Vagina (tissue), 2 donors: ENCODE results near the gene MYO1D. TPM values are rescaled to one million over a fixed set of nuclear protein-coding genes. Genes with fewer than 3 reads are reported as not detected.

ENCODE experiments used
- DNase-seq, 2 donors: peaks; one replicate each; pipeline ENCODE4 v3.0.0-alpha.2; 2017; ENCODE audit errors: extremely low spot score in 2 of 2
- H3K27ac ChIP-seq: fragments of 200-600 bp; sonication (generic); one replicate; pipeline ENCODE4 v1.5.1; 2019
- H3K27me3 ChIP-seq: fragments of 200-600 bp; sonication (generic); one replicate; pipeline ENCODE4 v1.5.1; 2019
- H3K36me3 ChIP-seq, 2 donors: fragments of 200-600 bp; sonication (generic); one replicate each; pipeline ENCODE4 v1.5.1; 2017 to 2019
- H3K4me1 ChIP-seq: fragments of 200-600 bp; sonication (generic); one replicate; pipeline ENCODE4 v1.5.1; 2019
- H3K4me3 ChIP-seq, 2 donors: fragments of 200-600 bp; sonication (generic); 1 replicate in 1 of 2; 2 replicates in 1 of 2; pipeline ENCODE4 v1.5.1; 2016 to 2019
- H3K9me3 ChIP-seq: fragments of 200-600 bp; sonication (generic); one replicate; pipeline ENCODE4 v1.5.1; 2019
- POLR2A ChIP-seq, 2 donors: fragments of 450-650 bp; IDR thresholded peaks; one replicate each; pipeline ENCODE4 v1.6.1; 2017; ENCODE audit warnings: antibody characterized with exemption in 2 of 2, mild to moderate bottlenecking in 2 of 2, moderate library complexity in 2 of 2
- POLR2AphosphoS5 ChIP-seq, 2 donors: sonication (generic); formaldehyde crosslinking; IDR thresholded peaks; one replicate each; pipeline ENCODE4 v1.9.0; 2017; ENCODE audit warnings: antibody characterized with exemption in 2 of 2, mild to moderate bottlenecking in 2 of 2, low read depth in 1 of 2; ENCODE audit not compliant: insufficient read depth in 1 of 2
- intact Hi-C: fragments of 100-400 bp; cut with DNase I; formaldehyde crosslinking; loops from one replicate; pipeline ENCODE4 v1.15.1; 2023
- total RNA-seq: library from RNA; depleted of rRNA; stranded (reverse); fragments of >200 nt; gene quantifications from one replicate; pipeline ENCODE4 v1.2.3, GENCODE V29; 2016
- TF ChIP-seq, protein P1 (sequence below), 3 experiments: fragments of 450-650 bp in 2 of 3; fragments of 200-600 bp in 1 of 3; sonication (generic) in 1 of 3; IDR thresholded peaks; one replicate each; pipeline ENCODE4 v1.5.1; 2017 to 2019; ENCODE audit warnings: antibody characterized with exemption in 3 of 3, mild to moderate bottlenecking in 2 of 3, moderate library complexity in 2 of 3

MYO1D gene
- total RNA-seq, 1 donor from 2014 or later: 44.7 TPM

DNA sequence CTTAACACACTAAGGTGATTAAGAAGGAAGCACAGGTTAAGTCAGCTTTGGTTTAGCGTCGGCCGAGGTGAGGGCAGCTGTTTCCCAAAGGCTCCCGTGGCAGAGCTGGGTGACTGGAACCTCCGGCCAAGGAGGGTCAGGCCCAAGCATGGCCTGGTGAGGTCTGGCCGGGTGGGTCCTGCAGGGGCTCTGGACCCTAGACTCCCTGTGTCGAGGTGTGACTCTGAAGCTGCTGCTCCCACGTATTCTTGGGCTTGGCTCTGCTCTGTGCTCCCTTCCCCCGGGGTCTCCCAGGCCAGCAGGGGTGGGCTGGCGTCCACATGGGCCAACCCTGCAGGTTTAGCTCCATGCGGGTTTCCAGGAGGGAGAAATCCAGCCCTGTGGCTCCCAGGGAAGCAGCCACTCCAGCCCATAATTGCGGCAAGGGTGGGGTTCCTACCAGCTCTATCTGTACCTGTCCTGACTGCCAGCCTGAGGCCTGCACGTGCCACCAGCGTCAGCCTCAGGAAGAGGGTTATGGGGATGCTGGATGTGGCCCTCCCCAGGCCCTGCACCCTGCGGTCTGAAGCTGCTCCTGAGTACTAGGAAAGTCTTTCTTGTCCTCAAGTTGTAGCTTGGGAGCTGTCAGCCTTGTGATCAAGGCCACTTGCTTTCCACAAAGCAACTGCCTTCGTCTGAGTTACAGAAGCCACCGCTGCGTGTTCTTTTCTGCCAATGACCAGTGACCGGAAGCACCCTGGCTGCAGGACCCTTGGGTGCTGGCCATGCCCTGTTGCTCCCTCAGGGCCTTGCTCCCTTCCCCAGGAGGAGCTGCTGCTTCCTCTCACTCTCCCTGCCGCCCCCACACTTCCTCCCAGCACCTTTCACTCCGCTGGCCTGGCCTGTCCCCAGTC lies 385.3 kb downstream of the MYO1D start:
- H3K36me3 ChIP-seq: no peaks in the 10 kb centered on the region
- DNase-seq: no peak
- no peaks in the 10 kb centered on the region for H3K27me3 ChIP-seq
- no peaks in the 10 kb centered on the region for H3K9me3 ChIP-seq
- no peak for TF ChIP-seq POLR2AphosphoS5 (IDR thresholded peaks at IDR 0.05; ENCODE audit: insufficient read depth in 1 of 2, low read depth in 1 of 2)
- no peak for TF ChIP-seq POLR2A (IDR thresholded peaks at IDR 0.05)
- TF ChIP-seq, protein P1, sequence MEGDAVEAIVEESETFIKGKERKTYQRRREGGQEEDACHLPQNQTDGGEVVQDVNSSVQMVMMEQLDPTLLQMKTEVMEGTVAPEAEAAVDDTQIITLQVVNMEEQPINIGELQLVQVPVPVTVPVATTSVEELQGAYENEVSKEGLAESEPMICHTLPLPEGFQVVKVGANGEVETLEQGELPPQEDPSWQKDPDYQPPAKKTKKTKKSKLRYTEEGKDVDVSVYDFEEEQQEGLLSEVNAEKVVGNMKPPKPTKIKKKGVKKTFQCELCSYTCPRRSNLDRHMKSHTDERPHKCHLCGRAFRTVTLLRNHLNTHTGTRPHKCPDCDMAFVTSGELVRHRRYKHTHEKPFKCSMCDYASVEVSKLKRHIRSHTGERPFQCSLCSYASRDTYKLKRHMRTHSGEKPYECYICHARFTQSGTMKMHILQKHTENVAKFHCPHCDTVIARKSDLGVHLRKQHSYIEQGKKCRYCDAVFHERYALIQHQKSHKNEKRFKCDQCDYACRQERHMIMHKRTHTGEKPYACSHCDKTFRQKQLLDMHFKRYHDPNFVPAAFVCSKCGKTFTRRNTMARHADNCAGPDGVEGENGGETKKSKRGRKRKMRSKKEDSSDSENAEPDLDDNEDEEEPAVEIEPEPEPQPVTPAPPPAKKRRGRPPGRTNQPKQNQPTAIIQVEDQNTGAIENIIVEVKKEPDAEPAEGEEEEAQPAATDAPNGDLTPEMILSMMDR (IDR thresholded peaks at IDR 0.05): no peak
- peaks cover 19% of the 10 kb centered on the region for H3K4me1 ChIP-seq
- H3K4me3 ChIP-seq: no peak overlapping the region
- intact Hi-C loops: no loop called here
- no peak overlapping the region for H3K27ac ChIP-seq

DNA sequence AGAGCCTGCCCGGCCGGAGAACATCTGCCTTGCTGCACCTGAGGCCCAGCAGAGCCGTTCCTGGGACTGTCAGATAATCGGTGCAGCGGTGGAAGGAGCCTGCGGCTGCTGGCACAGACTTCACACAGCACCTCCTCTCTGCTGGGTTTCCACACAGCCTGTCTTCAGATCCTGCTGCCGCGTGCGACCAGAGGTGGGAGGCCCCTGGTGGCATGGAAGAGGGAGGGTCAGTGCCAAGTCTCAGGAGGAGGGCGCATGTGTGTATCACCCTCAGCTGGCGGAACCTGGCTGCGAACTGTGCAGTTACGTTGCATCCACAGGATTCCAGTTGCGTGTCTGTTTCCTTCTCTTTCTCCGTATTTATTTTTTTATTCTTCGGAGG lies 386.8 kb downstream of the MYO1D start:
- H3K27me3 ChIP-seq: no peaks in the 10 kb centered on the region
- H3K36me3 ChIP-seq: no peaks in the 10 kb centered on the region
- peaks cover 15% of the 10 kb centered on the region for H3K4me1 ChIP-seq
- H3K27ac ChIP-seq: no peak overlapping the region
- no peak for DNase-seq
- no peak overlapping the region for H3K4me3 ChIP-seq
- TF ChIP-seq, protein P1 (IDR thresholded peaks at IDR 0.05): no peak
- H3K9me3 ChIP-seq: no peaks in the 10 kb centered on the region
- intact Hi-C loops: no loop called here

DNA sequence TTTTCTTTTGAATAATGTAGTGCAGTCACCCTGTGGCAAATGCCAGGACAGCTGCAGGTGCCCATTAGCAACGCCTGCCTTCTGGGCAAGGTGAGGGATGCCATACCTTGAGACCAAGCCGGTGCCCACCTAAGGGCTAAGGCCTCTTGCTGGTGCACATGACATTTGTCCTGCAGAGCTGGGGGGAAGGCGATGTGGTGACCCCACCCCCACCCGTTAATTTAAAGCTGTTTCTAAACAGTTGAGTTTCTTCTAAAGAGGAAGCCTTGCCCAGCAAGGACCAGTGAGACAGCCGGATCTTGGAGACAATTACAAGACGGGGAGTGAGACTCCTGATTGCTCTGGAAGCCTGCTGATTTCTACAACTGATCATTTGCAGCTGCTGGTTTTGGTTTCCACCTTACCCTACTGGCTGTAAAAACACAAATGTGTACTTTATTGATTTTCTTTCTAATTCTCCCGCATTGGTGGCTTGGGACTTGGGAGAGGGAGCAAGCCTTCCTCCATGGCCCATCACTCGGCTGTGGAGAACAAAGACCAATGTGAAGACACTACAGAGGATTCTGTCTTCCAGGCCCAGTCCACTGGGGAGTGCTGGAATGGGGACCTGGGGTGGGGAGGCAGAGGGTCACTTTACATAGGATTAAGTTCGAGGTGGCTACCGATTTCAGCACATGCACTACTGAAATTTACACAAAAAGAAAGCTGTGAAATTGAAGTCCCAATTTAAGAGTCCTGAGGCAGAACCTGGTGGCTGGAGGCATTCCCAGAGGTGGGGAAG lies 387.4 kb downstream of the MYO1D start:
- Histone ChIP-seq H3K4me1 (peaks cover 14% of the 10 kb centered on the region), H3K36me3 (no peaks in the 10 kb centered on the region), H3K27ac (no peak overlapping the region), H3K27me3 (no peaks in the 10 kb centered on the region), H3K4me3 (no peak overlapping the region), H3K9me3 (no peaks in the 10 kb centered on the region)
- DNase-seq: no peak
- intact Hi-C loops: no loop called here
- TF ChIP-seq, protein P1 (IDR thresholded peaks at IDR 0.05): no peak
- TF ChIP-seq POLR2AphosphoS5 (IDR thresholded peaks at IDR 0.05; ENCODE audit: insufficient read depth in 1 of 2, low read depth in 1 of 2): no peak
- no peak for TF ChIP-seq POLR2A (IDR thresholded peaks at IDR 0.05)

DNA sequence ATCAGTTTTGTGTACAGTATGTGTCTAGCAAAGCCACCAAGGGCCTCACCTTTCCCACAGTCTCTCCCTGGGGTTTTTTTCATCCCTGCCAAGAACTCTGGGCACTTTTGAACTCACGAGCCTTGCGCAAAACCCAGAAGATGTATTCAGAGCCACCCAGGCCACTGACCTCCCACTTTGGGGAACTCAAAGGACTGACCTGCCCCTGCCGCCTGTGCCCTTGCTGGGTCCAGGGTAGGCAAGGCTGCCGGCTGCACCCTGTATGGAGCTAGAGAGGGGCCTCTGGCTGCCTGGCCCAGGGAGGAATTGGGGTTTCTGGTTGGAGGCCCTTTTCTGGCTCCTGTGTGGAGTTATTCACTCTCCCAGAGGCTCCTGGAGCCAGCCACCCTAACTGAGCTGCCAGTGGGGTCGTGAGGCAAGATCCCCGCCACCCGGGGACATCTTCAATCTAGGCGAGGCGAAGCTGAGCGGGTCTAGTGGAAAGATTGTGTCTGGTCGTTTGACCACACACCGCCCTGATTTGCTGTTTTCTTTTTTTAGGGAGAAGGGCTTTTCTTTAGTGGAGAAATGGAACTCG lies 388.2 kb downstream of the MYO1D start:
- DNase-seq: no peak
- Histone ChIP-seq H3K27me3 (no peaks in the 10 kb centered on the region), H3K9me3 (no peaks in the 10 kb centered on the region), H3K4me1 (peaks cover 22% of the 10 kb centered on the region), H3K4me3 (no peak overlapping the region), H3K27ac (no peak overlapping the region), H3K36me3 (no peaks in the 10 kb centered on the region)
- TF ChIP-seq, protein P1 (IDR thresholded peaks at IDR 0.05): no peak
- no peak for TF ChIP-seq POLR2AphosphoS5 (IDR thresholded peaks at IDR 0.05; ENCODE audit: insufficient read depth in 1 of 2, low read depth in 1 of 2)
- TF ChIP-seq POLR2A (IDR thresholded peaks at IDR 0.05): no peak
- intact Hi-C loops: no loop called here
